Stimulated activated CD8-positive, alpha-beta memory T cell treated with anti-CD3 and anti-CD28 coated beads, Interleukin-15, amount 100 ng/mL, for 1 hour (primary cell): ENCODE data around the gene SLC4A11.
"Not testable (repeated sequence)": the region's sequence is repeated elsewhere in the genome, so short reads cannot be mapped to it uniquely, and the experiment has no call there.

Experiments
- DNase-seq: peaks from one replicate; pipeline ENCODE4 v3.0.0-alpha.2; 2020; ENCODE audit warnings: low read depth

SLC4A11 gene

DNA sequence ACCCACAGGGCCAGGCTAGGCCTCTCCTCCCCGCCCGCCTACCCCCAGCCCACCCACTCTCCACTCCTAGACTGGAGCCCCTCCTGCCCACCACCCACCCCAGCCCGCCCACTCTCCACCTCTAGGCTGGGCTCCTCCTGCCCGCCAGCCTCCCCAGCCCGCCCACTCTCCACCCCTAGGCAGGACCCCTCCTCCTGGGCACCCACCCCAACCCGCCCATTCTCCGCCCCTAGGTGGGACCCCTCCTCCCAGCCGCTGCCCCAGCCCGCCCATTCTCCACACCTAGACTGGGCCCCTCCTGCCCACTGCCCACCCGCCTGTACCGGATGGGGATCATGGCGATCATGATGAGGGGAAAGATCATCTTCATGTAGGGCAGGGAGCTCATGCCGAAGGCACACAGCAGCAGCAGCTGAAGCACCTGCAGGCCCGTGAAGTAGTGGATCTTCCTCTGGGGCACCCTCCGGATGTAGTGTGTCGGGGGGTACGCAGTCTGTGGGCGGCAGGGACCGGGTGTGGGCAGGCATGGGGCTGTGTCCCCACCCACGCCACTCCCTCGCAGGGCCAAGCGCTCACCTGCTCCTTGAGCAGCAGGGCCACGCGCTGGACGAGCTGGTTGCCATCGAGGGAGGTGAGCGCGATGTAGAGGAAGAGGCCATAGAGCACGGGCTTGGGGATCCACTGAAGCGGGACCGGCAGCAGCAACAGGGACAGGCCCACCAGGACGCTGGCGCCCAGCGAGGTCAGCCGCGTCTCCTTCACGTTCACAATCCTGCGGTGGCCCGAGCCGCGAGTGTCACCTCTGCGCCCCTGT, 10.8 kb downstream of the SLC4A11 start:
- DNase-seq = no peak

DNA sequence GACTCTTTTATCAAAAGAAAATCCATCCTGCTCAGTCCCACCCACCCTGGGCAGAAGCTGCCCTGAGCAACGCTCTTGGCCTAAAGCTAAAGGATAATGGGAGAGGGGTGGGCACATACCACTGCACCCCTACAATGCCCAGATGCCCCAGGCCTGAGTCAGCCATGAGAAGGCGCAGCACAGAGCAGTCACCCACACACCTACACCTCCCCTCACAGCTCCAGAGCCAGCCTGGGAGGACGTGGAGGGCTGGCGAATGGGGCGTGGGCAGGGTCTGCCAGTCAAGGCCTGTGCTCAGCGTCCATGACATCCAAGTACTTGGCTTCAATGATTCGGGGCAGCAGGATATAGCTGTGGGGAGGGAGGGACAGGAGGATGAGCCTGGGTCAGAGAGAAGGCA, 11.5 kb downstream of the SLC4A11 start:
- DNase-seq = no peak

DNA sequence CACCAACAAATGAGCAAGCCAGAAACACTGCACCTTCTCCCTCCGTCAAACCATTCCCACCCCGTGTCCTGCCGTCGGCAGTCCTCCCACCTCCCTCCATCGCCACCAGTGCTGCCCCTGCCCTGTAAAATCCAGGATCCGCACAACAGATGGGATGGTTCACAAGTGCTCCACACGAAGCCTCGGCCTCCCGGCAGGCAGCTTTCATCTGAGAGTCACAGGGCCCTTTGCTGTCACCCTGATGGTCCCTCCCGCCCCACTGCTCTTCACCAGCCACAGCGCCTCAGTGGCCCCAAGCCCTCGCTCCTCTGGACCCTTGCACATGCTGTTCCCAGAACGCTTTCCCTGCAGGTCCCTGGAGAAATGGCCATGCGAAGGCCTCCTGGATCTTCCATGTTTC, 12.1 kb downstream of the SLC4A11 start:
- no peak for DNase-seq

DNA sequence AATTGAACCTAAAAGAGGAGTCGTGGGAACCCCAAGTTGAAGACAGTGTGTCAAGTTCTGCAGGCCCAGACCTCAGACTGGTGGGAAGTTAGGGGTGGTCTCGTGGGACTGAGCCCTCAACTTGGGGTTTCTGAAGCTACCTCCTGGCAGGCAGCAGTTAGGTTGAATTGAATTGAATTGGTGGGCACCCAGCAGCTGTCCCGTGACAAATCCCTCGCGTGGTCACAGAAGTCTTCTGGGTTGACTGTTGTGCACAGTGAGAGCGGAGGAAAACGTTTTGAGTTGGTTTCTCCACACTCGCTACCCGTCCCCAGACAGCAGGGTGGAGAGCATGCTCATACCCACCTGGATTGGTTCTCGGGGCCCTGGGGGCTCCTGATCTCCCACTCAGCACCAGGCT, 12.9 kb downstream of the SLC4A11 start:
- no peak for DNase-seq

DNA sequence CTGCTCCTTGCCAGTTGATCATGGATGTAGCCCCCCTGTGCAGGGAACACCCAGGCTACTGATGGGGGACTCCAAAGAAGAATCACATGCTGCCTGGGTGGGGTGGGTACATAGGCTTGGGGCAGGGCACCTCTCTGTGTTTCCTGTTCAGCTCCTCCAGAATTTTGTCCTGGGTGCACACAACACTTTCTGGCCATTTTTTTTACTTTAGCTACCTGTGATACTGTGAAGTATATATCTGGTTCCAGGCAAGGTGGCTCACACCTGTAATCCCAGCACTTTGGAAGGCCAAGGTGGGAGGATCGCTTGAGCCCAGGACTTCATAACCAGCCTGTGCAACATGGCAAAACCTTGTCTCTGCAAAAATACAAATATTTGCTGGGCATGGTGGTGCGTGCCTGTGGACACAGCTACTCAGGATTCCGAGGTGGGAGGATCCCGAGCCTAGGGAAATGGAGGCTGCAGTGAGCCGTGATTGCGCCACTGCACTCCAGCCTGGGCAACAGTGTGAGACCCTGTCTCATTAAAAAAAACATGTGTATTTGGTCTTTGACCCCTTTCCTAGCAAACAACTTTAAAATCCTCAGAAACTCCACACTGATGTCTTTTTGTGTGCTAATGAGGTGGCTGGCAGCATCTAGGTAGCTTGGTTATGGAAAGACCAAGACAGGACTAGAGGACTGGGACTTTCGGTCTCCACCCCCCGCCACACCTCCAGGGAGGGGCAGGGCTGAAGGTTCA, 14.1 kb downstream of the SLC4A11 start:
- no peak for DNase-seq

DNA sequence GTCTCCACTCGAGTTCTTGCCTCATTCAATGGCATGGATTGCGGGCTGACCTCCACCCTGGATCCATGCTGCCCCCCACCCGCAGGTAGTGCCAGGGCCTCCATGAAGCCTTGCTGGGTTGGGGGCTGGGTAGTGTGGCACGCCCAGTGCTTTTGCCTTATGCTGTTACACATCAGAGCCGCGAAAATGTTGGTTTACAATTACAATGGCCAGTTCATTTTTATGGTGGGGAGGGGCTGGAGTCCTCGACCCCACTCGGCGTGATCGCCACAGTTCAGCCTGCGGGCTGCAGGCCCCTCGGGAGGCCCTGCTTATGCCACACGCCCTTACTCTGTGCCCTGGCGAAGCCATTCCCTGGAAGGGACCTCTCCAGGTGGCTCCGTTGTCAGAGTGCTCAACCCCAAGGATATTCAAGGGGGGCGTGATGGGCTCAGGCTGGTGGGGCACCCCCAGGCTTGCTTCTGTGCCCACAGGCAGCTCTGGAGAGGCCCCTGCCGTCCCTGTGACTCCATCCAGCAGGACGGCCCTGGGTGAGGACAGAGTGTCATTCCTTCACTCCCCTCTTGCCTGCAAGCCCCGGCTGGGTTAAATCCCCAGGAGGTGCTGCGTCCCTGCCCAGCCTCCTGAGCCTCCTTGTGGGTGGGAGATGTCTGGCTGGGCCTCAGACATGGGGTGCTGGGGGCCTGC, 14.9 kb downstream of the SLC4A11 start:
- no peak for DNase-seq

DNA sequence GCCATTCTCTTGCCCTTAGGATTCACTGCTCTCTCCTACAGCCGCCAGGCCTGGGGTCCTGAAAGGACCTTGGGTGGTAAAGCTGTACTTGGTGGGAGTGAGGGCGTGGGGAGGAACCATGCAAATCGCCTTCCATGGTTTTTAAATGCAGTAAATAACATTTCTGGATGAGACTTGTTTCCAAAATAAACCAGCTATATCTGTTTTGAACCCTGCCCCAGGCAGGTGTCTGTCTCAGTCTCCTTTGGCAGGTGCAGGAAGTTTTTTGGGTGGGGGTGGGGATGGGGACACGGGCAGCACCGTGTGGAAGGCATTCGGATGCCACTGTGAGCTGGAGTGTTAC, 15.4 kb downstream of the SLC4A11 start:
- no peak for DNase-seq

DNA sequence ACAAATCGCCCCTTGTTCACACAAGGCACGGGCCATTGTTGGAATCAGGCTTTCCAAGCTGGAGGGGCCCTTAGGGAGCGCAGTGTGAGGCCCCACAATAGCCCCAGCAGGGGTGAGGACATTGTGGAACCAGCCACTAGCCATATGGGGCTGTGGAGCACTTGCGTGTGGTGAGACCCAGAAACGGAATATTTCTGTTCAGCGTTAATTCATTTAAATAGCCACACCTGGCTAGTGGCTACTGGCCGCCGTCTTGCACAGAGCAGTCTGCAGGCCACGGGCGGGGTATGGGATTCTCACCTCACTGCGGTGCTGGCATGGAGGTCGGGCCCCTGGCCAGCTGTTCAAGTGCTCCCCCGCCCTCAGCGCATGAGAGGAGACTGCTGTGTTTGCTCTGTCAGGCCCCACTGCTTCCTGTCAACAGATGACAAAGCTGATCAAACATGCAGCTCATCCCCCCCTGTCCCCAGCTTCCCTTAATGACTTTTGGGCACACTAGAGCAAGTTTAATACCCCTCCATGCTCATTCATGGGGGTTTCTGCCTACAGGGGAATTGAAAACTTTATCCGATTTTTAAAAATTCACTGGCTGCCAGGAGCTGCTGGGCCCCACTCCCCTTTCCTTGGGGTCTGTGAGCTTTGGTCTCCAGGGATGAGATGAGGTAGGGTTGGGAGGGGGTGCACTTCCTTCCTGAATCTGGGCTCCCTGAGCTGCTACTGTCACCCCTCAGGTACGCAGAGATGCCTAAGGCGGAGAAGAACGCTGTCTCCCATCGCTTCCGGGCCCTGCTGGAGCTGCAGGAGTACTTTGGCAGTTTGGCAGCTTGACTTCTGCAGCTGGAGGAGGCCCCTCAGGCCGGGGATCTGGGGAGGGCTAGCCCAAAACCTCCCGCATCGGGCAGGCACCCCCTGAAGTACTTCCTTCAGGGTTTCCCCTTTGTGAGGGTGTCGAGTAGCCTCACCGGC, 16.1 kb downstream of the SLC4A11 start:
- no peak for DNase-seq

DNA sequence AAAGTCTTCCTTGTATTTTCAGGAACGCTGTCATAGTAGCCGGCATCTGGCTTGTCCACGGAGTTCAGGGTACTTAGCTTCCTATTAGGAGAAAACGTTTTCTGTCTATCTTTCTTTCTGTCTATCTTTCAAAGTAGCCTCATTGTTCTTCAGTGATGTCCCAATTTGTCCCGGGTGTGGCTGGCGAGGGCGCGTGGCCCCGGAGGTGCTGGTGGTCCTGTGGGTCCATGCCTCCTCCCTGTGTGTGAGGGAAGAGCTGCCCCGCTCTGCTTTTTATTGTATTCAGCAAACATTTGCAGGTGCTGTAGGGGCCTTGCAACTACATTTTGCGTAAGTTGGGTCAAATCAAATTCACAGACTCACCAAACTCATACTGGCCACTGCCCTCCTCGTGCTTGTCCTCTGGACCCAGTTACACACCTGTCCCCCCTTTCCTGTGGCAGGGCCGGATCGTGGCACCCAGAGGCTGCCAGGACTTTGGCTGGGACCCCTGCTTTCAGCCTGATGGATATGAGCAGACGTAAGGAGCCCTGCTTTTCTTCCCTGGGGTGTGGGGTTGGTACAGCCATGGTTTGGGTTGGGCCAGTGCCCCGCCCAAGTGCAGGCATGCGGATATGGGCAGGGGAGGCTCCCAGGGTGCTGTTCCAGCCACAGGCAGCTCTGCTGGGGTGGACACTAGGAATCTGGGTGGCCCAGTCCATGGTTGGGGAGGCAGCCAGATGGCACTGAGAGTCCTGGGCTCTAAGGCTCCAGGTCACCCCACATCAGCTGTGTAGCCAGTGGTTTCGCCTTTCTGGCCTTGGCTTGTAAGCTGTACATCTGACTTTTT, 17.4 kb downstream of the SLC4A11 start:
- DNase-seq = no peak

DNA sequence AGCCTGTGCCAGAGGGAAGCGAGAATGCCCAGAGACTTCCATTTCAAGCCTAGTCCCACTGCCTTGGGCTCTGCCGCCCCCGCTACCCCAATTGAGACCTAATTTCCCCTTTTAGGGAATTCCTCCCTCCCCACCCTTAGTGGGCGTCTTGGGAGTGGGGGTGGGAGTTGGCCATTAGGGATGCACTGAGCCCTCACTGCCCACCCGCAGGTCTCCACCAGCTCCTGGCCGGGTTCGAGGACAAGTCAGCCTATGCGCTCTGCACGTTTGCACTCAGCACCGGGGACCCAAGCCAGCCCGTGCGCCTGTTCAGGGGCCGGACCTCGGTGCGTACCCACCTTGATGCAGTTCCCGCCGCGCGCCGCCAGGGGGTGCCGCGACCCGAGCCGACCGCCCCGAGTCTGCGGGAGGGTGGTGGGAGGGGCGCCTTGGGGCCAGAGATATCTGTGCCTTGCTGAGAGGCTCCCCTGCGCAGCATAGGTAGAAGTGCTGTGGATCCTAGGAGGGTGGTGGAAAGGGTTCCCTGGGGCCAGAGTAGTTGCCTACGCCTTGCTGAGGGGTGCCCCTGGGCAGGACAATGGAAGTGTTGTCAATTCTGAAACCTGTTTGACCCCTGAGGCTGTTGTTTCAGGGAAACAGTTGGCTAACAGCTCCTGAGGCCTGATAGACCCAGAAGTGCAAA, 20.5 kb downstream of the SLC4A11 start:
- DNase-seq = peak; percentile 54

DNA sequence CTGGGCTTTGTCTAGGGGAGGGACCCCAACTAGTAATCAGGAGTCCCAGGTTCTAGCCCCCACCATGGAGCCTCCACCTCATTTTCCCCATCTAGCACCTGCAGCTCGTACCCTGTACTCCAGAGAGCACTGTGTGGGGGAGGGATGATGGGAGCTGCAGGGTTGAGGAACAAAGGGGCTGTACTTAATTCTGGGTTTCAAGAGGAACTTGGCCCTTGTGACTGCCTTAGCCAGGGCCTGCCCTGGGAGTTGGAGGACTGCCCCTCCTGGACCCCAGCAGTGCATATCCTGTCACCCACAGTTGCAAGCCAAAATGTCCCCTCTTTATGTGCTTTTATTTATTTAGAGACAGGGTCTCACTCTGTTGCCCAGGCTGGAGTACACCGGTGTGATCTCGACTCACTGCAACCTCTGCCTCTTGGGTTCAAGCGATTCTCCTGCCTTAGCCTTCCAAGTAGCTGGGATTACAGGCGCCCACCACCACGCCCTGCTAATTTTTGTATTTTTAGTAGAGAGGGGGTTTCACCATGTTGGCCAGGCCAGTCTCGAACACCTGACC, 23.6 kb downstream of the SLC4A11 start:
- not testable (repeated sequence) for DNase-seq

DNA sequence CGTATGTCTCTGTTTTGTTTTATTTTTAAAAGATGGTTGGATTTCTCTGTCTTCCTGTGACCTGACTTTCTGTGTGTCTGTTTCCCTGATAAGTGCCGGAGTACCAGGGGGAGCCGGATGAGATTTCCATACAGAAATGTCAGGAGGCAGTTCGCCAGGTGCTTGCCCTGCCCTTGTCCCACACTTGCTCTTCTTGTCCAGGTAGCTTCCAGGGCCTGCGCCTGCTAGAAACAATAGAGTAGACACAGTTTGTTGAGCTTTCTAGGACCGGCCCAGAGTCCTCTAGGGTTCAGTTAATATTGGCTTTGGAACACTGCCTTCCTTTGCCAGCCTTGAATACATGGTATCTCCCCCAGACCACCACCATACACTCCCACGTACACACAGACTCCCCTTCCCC, 25.8 kb downstream of the SLC4A11 start:
- DNase-seq = no peak

DNA sequence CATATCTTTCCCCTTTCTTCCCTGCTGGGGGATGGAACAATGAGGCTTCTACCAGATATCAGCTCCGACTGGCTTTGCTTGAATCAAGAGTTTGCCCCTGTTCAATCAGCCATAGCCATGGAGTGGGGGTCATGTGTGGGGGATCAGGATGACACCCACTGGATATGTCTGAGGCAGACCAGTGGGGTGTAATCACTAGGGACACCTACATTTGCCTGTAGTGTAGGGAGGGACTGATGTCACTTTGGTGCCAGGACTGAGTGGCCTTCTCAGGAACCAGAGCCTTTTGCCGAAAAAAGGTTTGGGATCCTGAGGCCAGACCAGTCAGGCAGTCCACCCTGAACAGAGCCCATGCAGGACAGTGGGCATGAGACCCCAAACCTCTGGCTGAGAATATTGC, 28.6 kb downstream of the SLC4A11 start:
- DNase-seq = no peak

DNA sequence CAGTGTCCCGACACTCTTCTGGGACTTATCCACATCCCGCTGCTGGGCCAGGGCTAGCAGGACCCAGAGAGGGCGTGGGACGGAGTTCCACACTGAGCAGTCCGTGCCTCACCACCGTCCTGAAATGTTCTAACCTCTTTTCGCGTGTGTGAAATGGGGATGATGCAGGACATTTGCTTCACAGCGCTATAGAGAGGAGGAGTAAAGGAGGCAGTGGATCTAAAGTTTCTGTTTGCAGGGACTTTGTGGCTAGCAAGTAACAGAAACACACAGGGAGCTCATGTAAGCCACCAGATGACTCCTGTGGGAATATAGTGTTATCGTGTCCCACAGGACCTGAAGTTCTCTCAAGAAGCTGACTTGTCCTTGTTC, 29.1 kb downstream of the SLC4A11 start:
- DNase-seq = no peak

DNA sequence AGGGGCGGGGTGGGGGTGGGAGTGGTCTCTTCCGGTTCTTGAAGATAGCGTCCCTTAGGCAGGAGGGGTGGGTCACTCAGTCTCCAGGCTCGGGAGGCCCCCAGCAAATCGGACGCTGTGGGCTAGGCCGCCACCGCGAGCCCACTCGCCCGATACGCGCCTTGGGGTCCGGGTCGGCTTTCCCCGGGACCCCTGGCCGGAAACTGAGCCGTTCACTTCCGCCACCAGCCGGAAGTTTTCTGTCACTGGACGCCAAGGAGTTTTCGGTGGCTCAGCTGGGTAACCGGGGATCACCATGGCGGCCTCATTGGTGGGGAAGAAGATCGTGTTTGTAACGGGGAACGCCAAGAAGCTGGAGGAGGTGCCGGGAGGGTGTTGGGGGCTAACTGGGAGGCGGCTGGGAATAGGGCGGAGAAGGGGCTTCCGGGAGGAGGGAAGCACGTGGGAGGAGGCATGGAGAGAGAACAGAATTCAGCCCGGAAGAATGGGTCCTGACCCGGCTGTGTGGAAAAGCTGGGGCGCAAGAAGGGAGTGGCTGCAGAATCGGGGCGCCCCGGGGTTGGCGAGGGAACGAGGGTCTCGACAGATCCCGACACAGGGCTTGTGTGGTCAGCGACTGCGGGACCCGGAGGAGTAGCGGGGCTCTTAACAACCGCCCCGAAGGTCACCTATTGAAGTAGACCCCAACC, 29.6 kb downstream of the SLC4A11 start, which contains the start of gene ITPA:
TSS of gene ITPA (plus strand) at position 242 of the 689 bp plus-strand sequence. CDS start at position 296, 54 bp downstream.
- DNase-seq = no peak

DNA sequence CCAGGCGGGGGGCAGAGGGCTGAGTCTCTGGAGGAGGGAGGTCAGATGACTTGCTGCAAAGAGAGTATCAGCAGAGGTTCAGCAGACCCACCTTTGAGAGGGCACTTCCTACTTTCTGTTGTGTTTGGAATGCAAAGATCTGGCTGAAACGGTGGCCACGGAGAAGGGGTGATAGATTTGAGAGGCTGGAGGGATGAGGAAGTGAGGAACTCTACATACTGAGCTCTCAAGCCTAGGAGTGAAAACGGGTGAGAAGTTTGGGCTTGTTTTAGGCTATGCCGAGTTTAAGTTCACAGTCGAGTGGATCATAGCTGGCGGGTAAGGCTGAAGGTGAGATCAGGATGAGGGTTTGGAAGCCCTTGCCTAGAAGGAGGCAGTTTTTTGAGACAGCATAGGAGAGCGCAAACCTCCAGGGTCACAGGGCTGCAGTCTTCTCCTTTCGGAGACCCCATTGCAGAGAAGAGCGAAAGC, 30.2 kb downstream of the SLC4A11 start:
- no peak for DNase-seq

DNA sequence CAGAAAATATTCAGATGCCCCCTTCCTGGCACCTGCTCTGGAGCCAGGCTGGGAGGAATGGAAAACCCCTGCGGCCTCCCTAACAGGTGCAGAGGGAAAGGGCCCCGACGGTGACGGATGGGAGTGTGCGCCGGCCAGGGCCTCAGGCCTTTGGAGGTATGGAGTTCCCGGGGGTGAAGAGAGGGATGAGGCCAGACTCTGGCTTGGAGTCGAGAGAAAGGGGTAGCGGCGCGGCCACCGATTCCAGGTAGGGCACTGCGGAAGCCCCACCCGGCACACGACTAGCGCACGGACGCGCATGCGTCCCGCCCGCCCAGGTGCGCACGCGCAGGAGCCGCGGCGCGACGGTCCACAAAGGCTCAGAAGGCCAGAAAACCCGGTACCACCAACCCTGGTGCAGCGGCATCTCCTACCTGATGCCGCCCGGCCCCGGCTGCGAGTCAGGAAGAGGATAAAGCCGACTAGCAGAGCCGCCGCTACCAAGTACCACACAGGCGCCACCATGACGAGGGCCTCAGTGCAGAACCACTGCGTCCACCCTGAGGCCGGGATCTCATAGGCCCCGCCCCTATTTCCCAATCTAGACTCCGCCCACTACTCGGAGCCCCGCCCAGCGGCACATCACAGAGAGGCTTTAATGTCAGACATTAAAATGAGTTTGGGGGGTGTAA, 34.7 kb downstream of the SLC4A11 start, which contains the start of gene DDRGK1:
TSS of gene DDRGK1 (minus strand) at position 559 of the 671 bp plus-strand sequence. CDS start at position 504, 55 bp downstream.
- peak; percentile 89 for DNase-seq

DNA sequence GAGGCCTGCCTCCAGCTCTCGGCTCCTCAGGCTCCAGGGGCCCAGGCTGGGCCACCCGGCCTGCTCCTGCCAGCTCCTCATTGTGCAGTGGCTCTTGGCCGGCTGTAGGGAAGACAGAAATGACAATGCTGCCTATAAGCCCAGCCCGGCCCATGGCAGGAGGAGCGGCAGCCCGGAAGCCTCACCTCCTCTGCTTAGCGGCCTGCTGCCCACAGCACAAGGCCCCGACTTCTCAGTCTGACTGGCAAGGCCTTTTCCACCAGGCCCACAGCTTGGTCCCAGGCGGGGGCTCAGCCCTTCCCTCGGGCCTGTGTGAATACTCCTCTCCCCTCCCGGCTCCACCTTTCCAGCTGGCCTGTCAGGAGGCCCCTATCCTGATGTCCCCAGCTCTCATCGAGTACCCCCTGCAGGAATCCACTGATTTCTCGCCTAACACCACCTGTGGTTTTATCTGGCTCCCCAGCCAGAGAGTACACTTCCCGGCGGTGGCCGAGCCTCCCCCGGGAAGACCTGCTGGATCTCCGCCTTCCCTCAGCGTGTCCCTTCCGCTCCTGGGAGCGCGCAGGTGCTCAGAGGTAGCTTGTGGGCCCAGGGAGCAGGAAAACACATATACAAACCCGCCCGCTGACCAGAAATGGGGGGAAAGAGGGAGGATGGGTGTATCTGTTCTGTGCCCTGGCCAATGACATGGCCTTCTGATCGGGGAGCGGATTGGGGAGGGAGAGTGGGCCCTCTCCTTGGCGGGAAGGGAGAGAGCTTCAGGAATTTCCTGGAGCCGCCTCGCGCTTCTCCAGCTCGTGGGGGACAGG, 35.5 kb downstream of the SLC4A11 start:
- DNase-seq = no peak
